Posterior vena cava (tissue), 2 donors: ENCODE measurements around the gene CCM2L. TPM values are rescaled to one million over a fixed set of nuclear protein-coding genes. Genes with fewer than 3 reads are reported as not detected.

Experiments
- DNase-seq: peaks from one replicate; pipeline ENCODE4 v3.0.0-alpha.2; 2020; ENCODE audit warnings: low spot score
- intact Hi-C, 2 donors: fragments of 100-400 bp; cut with DNase I; formaldehyde crosslinking; loops; one replicate each; pipeline versions ENCODE4 v1.14.1 to v1.14.2; 2022 to 2023
- long read RNA-seq, 2 donors: library from polyadenylated mRNA; unstranded; transcript quantifications; one replicate each; pipeline ENCODE4 v2.0.0, GENCODE V29; 2020 to 2021
- total RNA-seq, 2 donors: library from RNA; stranded (reverse); fragmentation: NEBNext Ultra II Directional; extraction: Animal tissue kit (Norgen Biotek cat#: 25700); gene quantifications; one replicate each; pipeline ENCODE4 v1.2.1, GENCODE V29; 2021
- donor health status: DM: yes; HTN: yes; CAD: no.
- donor health status: DM: yes; HTN: yes; CAD: no.

The CCM2L gene
- 1 to 10 TPM; 6.8 to 9.7 TPM for total RNA-seq
- long read RNA-seq, donor 1, partial matches to known transcripts = 2 of 6 reads
- long read RNA-seq, donor 1, other reads (novel, unspliced or antisense) = 4 of 6 reads
- long read RNA-seq, donor 2, partial matches to known transcripts = 4 of 6 reads
- long read RNA-seq, donor 2, other reads (novel, unspliced or antisense) = 2 of 6 reads

GRCh38 chr20:32010101-32010500 is at the start of gene CCM2L:
Gene CCM2L, plus strand, starts transcription at chr20:32010438. Its CDS starts 17 bp downstream, at chr20:32010455.
- no peak for DNase-seq
- intact Hi-C loops = no loop called here

DNA sequence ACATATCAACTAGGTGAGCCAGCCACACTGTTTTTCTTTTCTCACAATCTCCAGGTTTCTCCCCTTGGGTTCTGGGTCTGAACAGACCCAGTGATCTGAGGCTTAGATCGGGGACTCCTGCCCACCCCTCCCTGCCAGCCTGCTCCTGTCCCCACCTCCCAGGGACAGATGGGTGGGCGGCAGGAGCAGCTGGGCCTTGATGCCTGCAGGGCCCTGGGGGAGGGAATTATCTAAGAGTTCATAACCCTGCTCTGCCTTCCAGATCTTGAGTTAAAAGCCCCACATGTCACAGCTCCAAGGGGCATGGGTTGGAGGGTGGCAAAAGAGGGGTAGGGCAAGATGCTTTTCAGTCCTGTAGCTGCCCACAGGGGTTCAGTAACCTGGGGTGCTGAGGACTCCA is 47.5 kb upstream of the CCM2L start:
- intact Hi-C loops = loop anchor here in 1 of 2 donors (5.0 kb wide), 1 partner anchor 140 kb away; no protein-coding TSS in a partner anchor
- DNase-seq = no peak

DNA sequence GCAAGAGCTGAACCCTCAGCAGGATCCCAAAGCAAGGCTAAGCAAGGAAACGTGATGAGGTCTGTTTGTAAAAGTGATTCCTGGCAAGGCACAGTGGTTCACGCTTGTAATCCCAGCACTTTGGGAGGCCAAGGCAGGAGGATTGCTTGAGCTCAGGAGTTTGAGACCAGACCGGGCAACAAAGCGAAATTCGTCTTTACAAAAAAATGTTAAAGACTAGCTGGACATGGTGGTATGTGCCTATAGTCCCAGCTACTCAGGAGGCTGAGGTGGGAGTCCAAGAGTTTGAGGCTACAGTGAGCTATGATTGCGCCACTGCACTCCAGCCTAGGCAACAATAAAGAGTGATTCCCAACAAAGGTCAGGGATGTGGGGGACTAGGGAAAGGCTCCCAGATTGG is 46.3 kb upstream of the CCM2L start:
- DNase-seq = no peak
- intact Hi-C loops = loop anchor here in 1 of 2 donors (5.0 kb wide), 1 partner anchor 142 kb away; no protein-coding TSS in a partner anchor

GRCh38 chr20:31966991-31967655 is 43.1 kb upstream of the CCM2L start:
- DNase-seq = no peak
- intact Hi-C loops = no loop called here

DNA sequence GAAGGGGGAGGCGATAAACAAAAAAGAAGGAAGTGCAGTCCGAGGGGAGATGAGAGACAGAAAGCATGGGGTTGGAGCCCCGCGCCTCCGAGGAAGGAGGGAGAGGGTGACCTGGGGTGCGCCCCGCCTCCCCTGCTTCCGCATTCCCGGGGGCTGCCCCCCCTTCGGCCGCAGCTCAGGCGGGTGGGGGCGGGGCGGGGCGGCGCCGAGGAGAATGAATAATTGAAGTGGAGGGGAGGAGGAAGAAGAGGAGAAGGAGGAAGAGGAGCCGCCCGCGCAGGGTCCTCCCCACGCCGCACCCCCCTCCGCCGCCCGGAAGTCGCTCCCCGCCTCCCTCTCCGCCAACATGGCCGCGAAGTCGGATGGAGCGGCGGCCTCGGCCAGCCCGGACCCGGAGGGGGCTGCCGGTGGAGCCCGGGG is 42.4 kb upstream of the CCM2L start, which contains the start of gene XKR7:
Gene XKR7 (plus strand): TSS at position 322 of the 420 bp plus-strand sequence. CDS start 25 bp downstream, at position 347.
- no peak for DNase-seq
- intact Hi-C loops = no loop called here

GRCh38 chr20:31968291-31969126 is 41.7 kb upstream of the CCM2L start:
- intact Hi-C loops = no loop called here
- DNase-seq = peak; percentile 94

DNA sequence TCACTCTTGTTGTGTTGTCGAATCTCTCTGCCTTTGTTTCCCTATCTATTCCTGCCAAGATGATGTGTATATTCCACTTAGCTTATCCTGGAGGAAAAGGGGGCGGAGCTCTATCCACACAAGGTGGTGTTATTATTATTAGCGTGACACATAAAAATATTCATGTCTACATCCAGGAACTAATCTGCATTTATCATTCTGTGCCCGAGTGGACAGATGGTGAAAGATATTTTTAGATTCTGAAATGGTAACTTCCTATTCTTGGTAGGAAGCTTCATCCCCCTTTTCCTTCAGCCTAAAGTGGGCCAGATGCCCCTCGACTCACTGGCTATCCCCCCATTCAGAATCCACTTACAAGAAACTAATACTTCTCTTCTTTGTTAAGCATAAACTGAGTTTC is 40.2 kb upstream of the CCM2L start:
- DNase-seq = no peak
- intact Hi-C loops = no loop called here

DNA sequence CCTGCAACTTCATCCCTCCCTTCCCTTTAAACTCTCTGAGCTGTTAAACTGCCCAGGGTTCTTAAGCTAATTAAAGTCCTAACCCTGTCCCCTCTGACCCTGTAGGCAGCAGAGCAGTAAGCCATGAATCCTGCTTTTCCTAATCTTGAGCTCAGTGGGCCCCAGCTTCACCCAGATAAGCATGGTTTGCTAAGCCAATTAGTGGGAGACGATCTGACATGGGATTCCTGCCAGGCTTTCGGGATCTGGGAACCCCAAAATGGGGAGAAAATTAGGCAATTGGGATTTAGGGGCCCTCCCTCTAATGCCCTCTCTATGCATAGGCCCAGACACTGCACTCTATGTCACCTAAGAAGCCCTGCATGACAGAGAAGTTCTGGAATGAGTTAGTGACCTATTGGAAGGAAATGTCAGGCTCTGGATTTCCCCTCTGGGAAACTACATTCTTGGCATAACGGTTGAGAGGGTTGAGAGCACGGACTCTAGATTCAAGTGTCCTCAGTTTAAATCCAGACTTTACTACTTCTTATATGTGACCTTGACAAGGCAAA is 37.7 kb upstream of the CCM2L start:
- intact Hi-C loops = no loop called here

GRCh38 chr20:31974296-31974695 is 35.9 kb upstream of the CCM2L start:
- intact Hi-C loops = no loop called here
- DNase-seq = no peak

More for the DNA sequence above, 37.7 kb upstream of the CCM2L start:
- no peak for DNase-seq

DNA sequence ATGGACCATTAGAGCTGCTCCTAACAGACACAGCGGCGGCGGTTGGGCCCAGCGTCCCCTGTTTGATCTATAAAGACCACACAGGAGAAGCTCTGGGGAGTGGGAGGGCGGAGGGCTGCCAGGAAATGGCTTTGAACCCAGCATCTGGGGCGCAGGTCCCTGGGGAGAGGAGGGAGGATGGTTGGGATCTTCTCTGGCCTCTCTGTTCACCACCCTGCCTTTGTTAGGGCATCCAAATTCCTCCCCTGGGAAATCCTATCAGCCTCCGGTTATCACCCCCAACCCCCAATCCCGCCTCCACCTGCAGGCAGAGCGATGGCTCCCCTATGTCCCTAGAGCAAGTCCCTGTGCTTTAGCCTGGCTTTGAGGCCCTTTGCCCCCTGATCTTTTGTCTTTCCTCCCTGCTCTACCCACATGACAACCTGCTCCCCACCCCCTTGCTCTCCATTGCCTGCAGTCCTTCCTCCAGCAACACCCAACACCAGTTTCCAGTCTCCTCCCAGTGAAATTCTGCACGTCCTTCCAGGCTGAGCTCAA is 35.2 kb upstream of the CCM2L start:
- intact Hi-C loops = no loop called here
- no peak for DNase-seq

GRCh38 chr20:31975874-31976273 is 34.4 kb upstream of the CCM2L start:
- DNase-seq = no peak
- intact Hi-C loops = no loop called here

DNA sequence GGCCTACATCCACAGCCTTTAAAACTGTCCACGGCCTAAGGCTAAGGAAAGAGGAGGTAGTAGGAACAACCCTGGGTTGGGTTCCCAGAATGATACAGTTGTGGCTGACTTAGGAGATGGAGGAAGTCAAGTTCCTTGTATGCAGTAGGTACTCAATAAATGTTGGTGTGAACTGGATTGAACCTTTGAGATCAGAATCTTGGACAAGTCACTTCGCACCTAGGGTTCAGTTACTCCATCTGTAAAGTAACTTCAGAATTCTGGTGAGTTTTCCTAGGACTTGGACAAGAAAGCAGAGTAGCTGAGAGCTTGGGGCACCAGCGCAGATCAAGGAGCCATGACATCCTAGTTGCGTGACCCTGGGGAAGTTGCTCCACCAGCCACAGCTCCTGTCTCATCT is 33.2 kb upstream of the CCM2L start:
- intact Hi-C loops = no loop called here
- no peak for DNase-seq

DNA sequence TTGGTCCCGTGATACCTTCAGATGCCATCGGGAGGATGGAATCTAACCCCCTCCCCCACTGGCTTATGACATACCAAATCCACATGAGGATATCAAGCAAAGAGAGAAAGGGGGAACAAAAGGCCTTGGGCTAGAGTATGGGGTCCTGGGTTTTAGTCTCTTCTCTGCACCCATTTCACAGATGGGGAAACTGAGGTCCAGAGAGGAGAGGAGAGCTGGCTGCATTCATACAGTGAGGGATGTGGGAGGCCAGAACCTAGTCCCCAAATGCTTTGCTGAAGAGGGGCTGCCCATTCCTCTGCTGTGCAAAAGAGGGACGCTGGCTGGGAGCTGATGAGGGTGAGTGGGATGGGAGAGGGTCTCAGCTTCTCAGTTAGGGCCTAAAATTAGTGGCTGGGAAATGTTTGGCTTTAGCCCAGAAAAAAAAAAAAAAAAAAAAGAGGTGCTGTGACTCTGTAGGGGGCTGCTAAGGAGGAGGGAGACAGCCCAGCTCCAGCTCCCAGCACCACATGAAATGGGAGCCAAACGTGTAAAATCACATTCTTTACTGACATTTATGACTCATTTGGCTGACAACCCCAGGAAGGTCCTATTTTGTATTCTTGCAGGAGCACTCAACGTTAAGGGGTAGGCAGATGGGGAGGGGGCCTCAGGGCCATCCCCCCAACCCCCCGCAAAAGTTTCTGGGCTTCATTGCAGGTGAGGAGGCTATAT is 30.4 kb upstream of the CCM2L start:
- no peak for DNase-seq
- intact Hi-C loops = no loop called here

DNA sequence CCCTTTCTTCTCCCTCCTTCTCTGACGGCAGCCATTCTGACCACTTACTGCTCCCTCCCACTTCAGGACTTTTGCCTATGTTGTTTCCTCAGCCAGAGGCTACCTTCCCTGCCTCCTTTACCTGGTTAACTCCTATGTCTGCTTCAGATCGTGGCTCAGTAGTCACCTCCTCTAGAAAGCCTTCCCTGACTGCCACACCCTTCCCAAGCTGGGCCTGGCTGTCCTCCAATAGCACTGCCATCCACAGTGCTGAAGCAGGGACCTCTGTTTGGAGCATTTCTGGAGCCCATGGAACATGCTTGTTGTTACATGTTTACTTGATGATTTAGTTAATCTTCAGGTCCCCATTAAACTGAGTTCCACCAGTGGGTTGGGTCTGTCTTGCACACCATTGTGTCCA is 28.5 kb upstream of the CCM2L start:
- intact Hi-C loops = no loop called here
- no peak for DNase-seq

GRCh38 chr20:31984981-31985471 is 25.2 kb upstream of the CCM2L start:
- DNase-seq = no peak
- intact Hi-C loops = no loop called here

DNA sequence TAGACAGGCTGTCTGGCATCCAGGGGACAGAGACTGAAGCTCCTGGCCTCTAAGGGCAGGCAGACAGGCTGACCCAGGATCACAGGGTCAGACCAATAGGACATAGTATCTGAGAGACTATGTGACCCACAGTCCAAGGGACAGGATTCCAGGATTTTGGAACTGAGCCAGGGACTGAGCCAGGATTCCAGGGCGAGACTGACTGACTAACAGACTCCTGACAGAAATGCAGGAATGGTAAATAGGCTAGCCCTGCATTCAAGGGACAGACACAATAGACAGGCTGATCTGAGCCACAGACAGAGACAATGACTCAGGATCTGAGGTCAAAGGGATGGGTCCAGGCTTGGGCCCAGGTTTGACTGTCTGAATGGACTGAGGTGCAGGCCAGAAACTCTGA is 22.5 kb upstream of the CCM2L start:
- intact Hi-C loops = no loop called here
- no peak for DNase-seq

- intact Hi-C loops = no loop called here
- DNase-seq = no peak
Observed at GRCh38 chr20:31988430-31989015, 21.7 kb upstream of the CCM2L start.

GRCh38 chr20:31989030-31989645 is 21.1 kb upstream of the CCM2L start:
- DNase-seq = no peak
- intact Hi-C loops = no loop called here
